ENCODE results near the gene ACOT7. TPM values are rescaled to one million over a fixed set of nuclear protein-coding genes. Genes with fewer than 3 reads are reported as not detected.

The ACOT7 gene
- total and polyA plus RNA-seq, 2 experiments from 2014 or later, result 167 to 169 TPM

- Histone ChIP-seq H3K27me3 (ENCODE audit: insufficient read depth) (peaks cover 96% of the 10 kb centered on the region), H3K9me2 (ENCODE audit: insufficient read depth) (no peaks in the 10 kb centered on the region), H3K36me3 (ENCODE audit: insufficient read depth) (no peaks in the 10 kb centered on the region), H3K4me3 (peak overlapping the region; percentile 65), H3K27ac (ENCODE audit: low read depth) (no peak overlapping the region), H2AFZ (peak overlapping the region; percentile 83), H3K4me2 (peak overlapping the region; percentile 85), H3K79me2 (replicated peaks; ENCODE audit: insufficient read depth) (no peaks in the 10 kb centered on the region), H4K20me1 (replicated peaks; ENCODE audit: insufficient read depth) (peaks cover 8% of the 10 kb centered on the region; the same call in 1 of the 2 replicates), H3K4me1 (ENCODE audit: insufficient read depth) (peaks cover 19% of the 10 kb centered on the region), H3F3A (replicated peaks; ENCODE audit: low read depth) (peaks cover 20% of the 10 kb centered on the region)
- Mint-ChIP-seq H3K4me1 (peaks cover 10% of the 10 kb centered on the region), H3K36me3 (ENCODE audit: low read depth) (no peaks in the 10 kb centered on the region), H3K4me3 (peak overlapping the region; percentile 65), H3K9me3 (no peaks in the 10 kb centered on the region; the same call in 2 of the 3 replicates), H3K27me3 (ENCODE audit: insufficient read depth, low read depth, poor library complexity) (peaks cover 95% of the 10 kb centered on the region), H3K27ac (no peak overlapping the region)
- DNase-seq (ENCODE audit: low spot score) (peak; percentile 65), ATAC-seq (peak; percentile 1; the same call in 2 of the 3 replicates)
- TF ChIP-seq ZNF331 (CRISPR knock-in tag; IDR thresholded peaks at IDR 0.05; ENCODE audit: low read depth) (no peak), EZH2phosphoT487 (IDR thresholded peaks at IDR 0.05; ENCODE audit: unreplicated experiment) (peak; percentile 21), ZNF114 (CRISPR knock-in tag; IDR thresholded peaks at IDR 0.05) (no peak), STAT1 (IDR thresholded peaks at IDR 0.05; ENCODE audit: unreplicated experiment) (no peak), CREB1 (CRISPR knock-in tag; IDR thresholded peaks at IDR 0.05; ENCODE audit: low read depth) (no peak), NANOG (IDR thresholded peaks at IDR 0.05; ENCODE audit: borderline replicate concordance) (no peak), POLR2AphosphoS5 (IDR thresholded peaks at IDR 0.05; ENCODE audit: low read depth) (no peak), ETS1 (IDR thresholded peaks at IDR 0.05) (no peak), CTCF (conservative IDR thresholded peaks at IDR 0.05; ENCODE audit: low read depth in 2 of 2) (no peak), EZH2 (IDR thresholded peaks at IDR 0.05; ENCODE audit: low read depth, unreplicated experiment) (peak; percentile 54), ZNF462 (CRISPR knock-in tag; IDR thresholded peaks at IDR 0.05) (no peak)
These were observed 25.3 kb upstream of the ACOT7 start for GRCh38 chr1:6418668-6419396.

All from GM23338 (cell line).